Measurements from ENCODE around the gene HEG1. TPM values are rescaled to one million over a fixed set of nuclear protein-coding genes. Genes with fewer than 3 reads are reported as not detected.

Gene HEG1
- total RNA-seq, 1 experiment from 2014 or later = 69.8 TPM

- CTCF ChIA-PET = interaction anchor here (1.0 kb wide), 1 partner anchor 225 kb away, joined by 4 read pairs; no protein-coding TSS in a partner anchor
- H3K4me3 Mint-ChIP-seq (ENCODE audit: unreplicated experiment) = no peak overlapping the region
- POLR2A ChIA-PET = no interaction called here
Observed at GRCh38 chr3:124986192-124987143, 69.3 kb downstream of the HEG1 start.

DNA sequence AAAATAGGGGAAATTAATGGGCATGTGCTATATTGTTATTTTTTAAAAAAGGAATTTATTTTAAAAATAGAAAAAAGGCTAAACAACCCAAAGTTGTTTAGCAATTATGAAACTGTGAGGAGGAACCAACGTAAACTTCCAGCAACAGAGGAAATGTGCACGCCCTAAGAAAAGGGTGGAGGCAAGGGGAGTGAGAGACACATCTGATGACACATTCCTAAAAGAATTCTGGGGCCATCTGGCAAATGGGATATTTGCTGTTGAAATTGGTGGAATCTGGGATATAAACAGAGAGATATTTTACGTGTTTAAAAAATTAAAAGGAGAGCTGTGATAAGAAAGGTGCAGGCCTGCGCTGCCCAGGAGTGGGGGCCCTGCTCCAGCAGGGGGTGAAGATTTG, 70.4 kb downstream of the HEG1 start:
- H3K4me3 Mint-ChIP-seq (ENCODE audit: unreplicated experiment) = no peak overlapping the region
- TF ChIP-seq CTCF (IDR thresholded peaks at IDR 0.05; ENCODE audit: insufficient read depth in 1 of 2, low read depth in 1 of 2, low read length in 1 of 2, severe bottlenecking in 1 of 2, unreplicated experiment in 1 of 2) = no peak
- no peaks in the 10 kb centered on the region; the same call in 1 of the 2 replicates for H3K4me1 ChIP-seq
- H3K9me3 ChIP-seq = no peaks in the 10 kb centered on the region
- intact Hi-C loops (cut with micrococcal nuclease; ENCODE audit: unreplicated experiment) = loop anchor here (5.0 kb wide), 1 partner anchor 223 kb away; no protein-coding TSS in a partner anchor
- H3K27me3 ChIP-seq (replicated peaks; ENCODE audit: control insufficient read depth, insufficient read depth, low read length) = no peaks in the 10 kb centered on the region
- peak overlapping the region; percentile 66 for H3K27ac Mint-ChIP-seq (ENCODE audit: unreplicated experiment)
- peaks cover 89% of the 10 kb centered on the region for H3K36me3 Mint-ChIP-seq (ENCODE audit: insufficient read depth, unreplicated experiment)
- no peak for DNase-seq
- no peaks in the 10 kb centered on the region for H3K9me3 Mint-ChIP-seq (ENCODE audit: unreplicated experiment)
- no peaks in the 10 kb centered on the region; the same call in 1 of the 2 replicates for H3K36me3 ChIP-seq (ENCODE audit: control insufficient read depth, insufficient read depth, low read length)
- ChIA-PET CTCF (no interaction called here), POLR2A (no interaction called here)
- BruUV-seq (replicated peaks) = no TSS peak
- no peaks in the 10 kb centered on the region for H3K27me3 Mint-ChIP-seq (ENCODE audit: insufficient read depth, unreplicated experiment)
- peaks cover 8% of the 10 kb centered on the region for H3K4me1 Mint-ChIP-seq (ENCODE audit: low read depth, unreplicated experiment)
- no peak overlapping the region for H3K4me3 ChIP-seq (ENCODE audit: low read depth, low read length)

More at GRCh38 chr3:124986192-124987143, 69.3 kb downstream of the HEG1 start:
- peak in 1 of 2 experiments; percentile 40 for DNase-seq
- Histone ChIP-seq H3K4me3 (ENCODE audit: low read depth, low read length) (no peak overlapping the region), H3K9me3 (no peaks in the 10 kb centered on the region), H3K4me1 (no peaks in the 10 kb centered on the region; the same call in 1 of the 2 replicates), H3K36me3 (ENCODE audit: control insufficient read depth, insufficient read depth, low read length) (no peaks in the 10 kb centered on the region; the same call in 1 of the 2 replicates), H3K27me3 (replicated peaks; ENCODE audit: control insufficient read depth, insufficient read depth, low read length) (no peaks in the 10 kb centered on the region)
- no TSS peak for BruUV-seq (replicated peaks)
- Mint-ChIP-seq H3K27me3 (ENCODE audit: insufficient read depth, unreplicated experiment) (no peaks in the 10 kb centered on the region), H3K9me3 (ENCODE audit: unreplicated experiment) (no peaks in the 10 kb centered on the region), H3K27ac (ENCODE audit: unreplicated experiment) (peak overlapping the region; percentile 32), H3K36me3 (ENCODE audit: insufficient read depth, unreplicated experiment) (peaks cover 98% of the 10 kb centered on the region), H3K4me1 (ENCODE audit: low read depth, unreplicated experiment) (peaks cover 8% of the 10 kb centered on the region)
- intact Hi-C loops (cut with micrococcal nuclease; ENCODE audit: unreplicated experiment) = loop anchor here (1.0 to 5.0 kb wide), 2 partner anchors 58 to 224 kb away; no protein-coding TSS in a partner anchor
- TF ChIP-seq CTCF (IDR thresholded peaks at IDR 0.05; ENCODE audit: insufficient read depth in 1 of 2, low read depth in 1 of 2, low read length in 1 of 2, severe bottlenecking in 1 of 2, unreplicated experiment in 1 of 2) = peak; percentile 67 to 72

DNA sequence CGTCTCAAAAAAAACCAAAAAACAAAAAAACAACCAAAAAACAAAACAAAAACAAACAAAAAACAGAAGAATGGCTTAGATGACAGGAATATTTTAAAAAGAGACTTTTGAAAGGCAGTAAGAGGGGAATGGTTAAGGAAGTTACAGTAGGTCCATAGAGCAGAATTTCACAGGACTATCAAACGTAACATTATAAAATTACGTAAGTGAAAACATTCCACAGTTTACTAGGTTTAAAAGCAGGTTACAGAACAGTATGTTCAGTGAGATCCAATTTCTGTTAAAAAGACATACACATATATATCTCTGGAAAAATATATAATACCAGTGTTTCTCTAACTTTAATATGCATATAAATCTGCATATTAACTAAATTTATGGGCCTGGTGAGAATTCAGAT, 71.0 kb downstream of the HEG1 start:
- H3K4me1 Mint-ChIP-seq (ENCODE audit: low read depth, unreplicated experiment) = peaks cover 8% of the 10 kb centered on the region
- POLR2A ChIA-PET = no interaction called here
- intact Hi-C loops (cut with micrococcal nuclease; ENCODE audit: unreplicated experiment) = loop anchor here (5.0 kb wide), 1 partner anchor 222 kb away; no protein-coding TSS in a partner anchor

More for the DNA sequence above, 71.0 kb downstream of the HEG1 start:
- no peaks in the 10 kb centered on the region for H3K27me3 Mint-ChIP-seq (ENCODE audit: insufficient read depth, unreplicated experiment)
- H3K4me3 ChIP-seq (ENCODE audit: low read depth, low read length) = no peak overlapping the region
- peaks cover 84% of the 10 kb centered on the region for H3K36me3 Mint-ChIP-seq (ENCODE audit: insufficient read depth, unreplicated experiment)
- H3K36me3 ChIP-seq (ENCODE audit: control insufficient read depth, insufficient read depth, low read length) = no peaks in the 10 kb centered on the region; the same call in 1 of the 2 replicates
- no peak for DNase-seq
- no TSS peak for BruUV-seq (replicated peaks)
- H3K9me3 ChIP-seq = no peaks in the 10 kb centered on the region
- H3K4me3 Mint-ChIP-seq (ENCODE audit: unreplicated experiment) = no peak overlapping the region
- no peaks in the 10 kb centered on the region; the same call in 1 of the 2 replicates for H3K4me1 ChIP-seq
- no peaks in the 10 kb centered on the region for H3K27me3 ChIP-seq (replicated peaks; ENCODE audit: control insufficient read depth, insufficient read depth, low read length)
- CTCF ChIA-PET = interaction anchor here (0.6 kb wide), 1 partner anchor 550 kb away, joined by 3 read pairs; no protein-coding TSS in a partner anchor
- TF ChIP-seq CTCF (IDR thresholded peaks at IDR 0.05; ENCODE audit: insufficient read depth in 1 of 2, low read depth in 1 of 2, low read length in 1 of 2, severe bottlenecking in 1 of 2, unreplicated experiment in 1 of 2) = no peak
- no peaks in the 10 kb centered on the region for H3K9me3 Mint-ChIP-seq (ENCODE audit: unreplicated experiment)
- no peak overlapping the region for H3K27ac Mint-ChIP-seq (ENCODE audit: unreplicated experiment)

All from Caco-2 (cell line).